Smooth muscle cell (in vitro differentiated cells): ENCODE measurements around the gene DOCK4. TPM values are rescaled to one million over a fixed set of nuclear protein-coding genes. Genes with fewer than 3 reads are reported as not detected.

ENCODE experiments used
- DNase-seq: peaks from one replicate; lab custom pipeline; 2025; ENCODE audit not compliant: unreplicated experiment; lab: John Stamatoyannopoulos, UW
- H2AFZ ChIP-seq: fragments of 200-600 bp; sonication (generic); 2 replicates; pipeline ENCODE4 v1.6.0; 2016; ENCODE audit warnings: antibody characterized with exemption, low read depth, mild to moderate bottlenecking
- H3F3A ChIP-seq: fragments of 200-600 bp; sonication (generic); 2 replicates; pipeline ENCODE4 v1.6.0; 2017; ENCODE audit warnings: antibody characterized with exemption, low read depth
- H3K27ac ChIP-seq: fragments of 200-600 bp; sonication (generic); 2 replicates; pipeline ENCODE4 v1.5.1; 2016; ENCODE audit warnings: low read depth, mild to moderate bottlenecking
- H3K27me3 ChIP-seq: fragments of 200-600 bp; sonication (generic); 2 replicates; pipeline ENCODE4 v1.6.1; 2016; ENCODE audit warnings: low read depth, mild to moderate bottlenecking
- H3K36me3 ChIP-seq: fragments of 200-600 bp; sonication (generic); 2 replicates; pipeline ENCODE4 v1.5.1; 2016; ENCODE audit warnings: low read depth
- H3K4me1 ChIP-seq: fragments of 200-600 bp; sonication (generic); 2 replicates; pipeline ENCODE4 v1.5.1; 2016; ENCODE audit warnings: low read depth
- H3K4me2 ChIP-seq: fragments of 200-600 bp; sonication (generic); 2 replicates; pipeline ENCODE4 v1.6.0; 2016; ENCODE audit warnings: mild to moderate bottlenecking
- H3K4me3 ChIP-seq: fragments of 200-600 bp; sonication (generic); 2 replicates; pipeline ENCODE4 v1.5.1; 2016; ENCODE audit warnings: mild to moderate bottlenecking
- H3K79me2 ChIP-seq: fragments of 200-600 bp; sonication (generic); 2 replicates; pipeline ENCODE4 v1.6.0; 2016; ENCODE audit warnings: low read depth, mild to moderate bottlenecking
- H3K9ac ChIP-seq: fragments of 200-600 bp; sonication (generic); 2 replicates; pipeline ENCODE4 v1.6.0; 2016; ENCODE audit warnings: low read depth
- H3K9me3 ChIP-seq: fragments of 200-600 bp; sonication (generic); replicated peaks from 2 replicates; pipeline ENCODE4 v1.5.1; 2016; ENCODE audit warnings: low read depth
- H4K20me1 ChIP-seq: fragments of 200-600 bp; sonication (generic); 2 replicates; pipeline ENCODE4 v1.6.0; 2016; ENCODE audit warnings: low read depth
- WGBS: methylation state at CpG from one replicate; pipeline ENCODE4 v1.1.7; 2016; ENCODE audit warnings: low lambda C conversion rate; 5-methylcytosine and 5-hydroxymethylcytosine counted together
- polyA plus RNA-seq: library from polyadenylated mRNA; unstranded; fragments of >200 nt; fragmentation: Nextera tagmentation; extraction: Ambion mirVana; gene quantifications from 2 replicates; pipeline ENCODE4 v1.2.1, GENCODE V29; 2016
- total RNA-seq: library from RNA; depleted of rRNA; stranded (reverse); fragments of >200 nt; gene quantifications from 2 replicates; pipeline ENCODE4 v1.2.3, GENCODE V29; 2014
- TF ChIP-seq, protein P1 (sequence below): fragments of 200-600 bp; sonication (generic); IDR thresholded peaks from 2 replicates; pipeline ENCODE4 v1.5.1; 2017; ENCODE audit warnings: borderline replicate concordance, mild to moderate bottlenecking, antibody characterized with exemption; ENCODE audit not compliant: insufficient read depth, poor library complexity, severe bottlenecking

The DOCK4 gene
- total and polyA plus RNA-seq, 2 experiments from 2014 or later, result 7.4 to 20.5 TPM

DNA sequence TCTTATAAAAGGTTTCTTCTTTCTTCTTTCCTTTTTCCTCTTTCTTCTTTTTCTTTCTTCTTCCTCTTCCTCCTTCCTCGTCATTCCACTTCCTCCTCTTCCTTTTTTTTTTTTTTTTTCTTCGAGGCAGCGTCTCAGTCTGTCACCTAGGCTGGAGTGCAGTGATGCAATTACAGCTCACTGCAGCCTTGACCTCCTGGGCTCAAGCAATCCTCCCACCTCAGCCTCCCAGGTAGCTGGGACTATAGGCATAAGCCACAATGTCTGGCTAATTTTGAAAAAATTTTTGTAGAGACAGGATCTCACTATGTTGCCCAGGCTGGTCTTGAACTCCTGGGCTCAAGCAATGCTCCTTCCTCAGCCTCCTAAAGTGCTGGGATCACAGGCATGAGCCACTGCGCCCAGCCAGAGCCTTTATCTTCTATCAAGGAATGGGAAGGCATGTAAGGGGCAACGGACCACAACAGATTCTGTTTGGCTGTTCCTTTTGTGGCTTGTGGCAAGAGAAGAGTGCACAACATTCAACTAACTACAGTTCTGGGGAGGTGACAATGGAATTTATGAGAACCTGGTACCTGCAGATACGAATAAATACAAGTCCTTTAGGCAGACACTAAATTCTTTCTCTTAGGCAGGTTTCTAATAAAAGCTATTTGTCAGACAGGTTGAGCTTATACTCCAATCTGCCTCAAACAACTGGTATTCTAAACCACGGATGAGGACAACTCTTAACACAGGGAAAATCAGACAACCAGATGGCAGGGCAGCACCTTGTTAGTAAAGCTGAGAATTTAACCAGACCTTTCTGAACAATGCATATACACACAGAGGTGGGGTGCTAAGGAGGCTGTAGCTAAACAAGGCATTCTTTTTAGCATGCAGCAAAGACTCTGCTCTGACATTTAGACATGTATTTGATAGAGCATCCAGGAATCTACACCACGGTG lies 100.3 kb downstream of the DOCK4 start:
- no peak overlapping the region for H3K27ac ChIP-seq
- TF ChIP-seq, protein P1, sequence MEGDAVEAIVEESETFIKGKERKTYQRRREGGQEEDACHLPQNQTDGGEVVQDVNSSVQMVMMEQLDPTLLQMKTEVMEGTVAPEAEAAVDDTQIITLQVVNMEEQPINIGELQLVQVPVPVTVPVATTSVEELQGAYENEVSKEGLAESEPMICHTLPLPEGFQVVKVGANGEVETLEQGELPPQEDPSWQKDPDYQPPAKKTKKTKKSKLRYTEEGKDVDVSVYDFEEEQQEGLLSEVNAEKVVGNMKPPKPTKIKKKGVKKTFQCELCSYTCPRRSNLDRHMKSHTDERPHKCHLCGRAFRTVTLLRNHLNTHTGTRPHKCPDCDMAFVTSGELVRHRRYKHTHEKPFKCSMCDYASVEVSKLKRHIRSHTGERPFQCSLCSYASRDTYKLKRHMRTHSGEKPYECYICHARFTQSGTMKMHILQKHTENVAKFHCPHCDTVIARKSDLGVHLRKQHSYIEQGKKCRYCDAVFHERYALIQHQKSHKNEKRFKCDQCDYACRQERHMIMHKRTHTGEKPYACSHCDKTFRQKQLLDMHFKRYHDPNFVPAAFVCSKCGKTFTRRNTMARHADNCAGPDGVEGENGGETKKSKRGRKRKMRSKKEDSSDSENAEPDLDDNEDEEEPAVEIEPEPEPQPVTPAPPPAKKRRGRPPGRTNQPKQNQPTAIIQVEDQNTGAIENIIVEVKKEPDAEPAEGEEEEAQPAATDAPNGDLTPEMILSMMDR, result no peak
- no peaks in the 10 kb centered on the region for H3K9me3 ChIP-seq
- H4K20me1 ChIP-seq, result no peaks in the 10 kb centered on the region
- peaks cover 15% of the 10 kb centered on the region for H3K79me2 ChIP-seq
- H3K27me3 ChIP-seq, result no peaks in the 10 kb centered on the region
- H3K4me1 ChIP-seq, result peaks cover 6% of the 10 kb centered on the region
- no peaks in the 10 kb centered on the region for H3F3A ChIP-seq
- H3K36me3 ChIP-seq, result no peaks in the 10 kb centered on the region
- H2AFZ ChIP-seq, result no peak overlapping the region
- DNase-seq, result no peak
- H3K4me2 ChIP-seq, result no peak overlapping the region
- no peak overlapping the region for H3K4me3 ChIP-seq
- H3K9ac ChIP-seq, result no peak overlapping the region
- 82% methylated on average over 8 of the region's 8 CpGs for WGBS

DNA sequence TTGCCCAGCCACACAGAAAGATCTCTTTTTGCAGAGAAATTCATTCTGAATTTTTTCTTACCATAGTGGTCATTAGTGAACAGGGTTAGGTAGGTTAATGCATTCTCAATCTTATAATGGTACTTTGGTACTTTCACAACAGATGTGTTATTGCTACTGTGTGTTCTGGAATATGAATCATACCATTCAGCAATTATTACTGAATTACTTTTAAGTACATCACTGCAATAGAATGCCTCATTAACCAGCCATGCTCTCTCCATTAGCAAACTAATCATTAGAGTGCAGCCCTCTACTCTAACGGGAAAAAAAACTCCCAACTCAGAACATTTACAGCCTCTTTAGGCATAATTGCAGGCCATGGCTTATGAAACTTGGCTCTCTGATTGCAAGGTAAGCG lies 102.1 kb downstream of the DOCK4 start:
- peaks cover 6% of the 10 kb centered on the region for H3K4me1 ChIP-seq
- H3K4me2 ChIP-seq, result no peak overlapping the region
- TF ChIP-seq, protein P1, result no peak
- H3K4me3 ChIP-seq, result no peak overlapping the region
- H3K27ac ChIP-seq, result no peak overlapping the region
- H3K27me3 ChIP-seq, result no peaks in the 10 kb centered on the region
- H3K9me3 ChIP-seq, result no peaks in the 10 kb centered on the region
- H3K9ac ChIP-seq, result no peak overlapping the region
- H2AFZ ChIP-seq, result no peak overlapping the region
- no peak for DNase-seq
- no peaks in the 10 kb centered on the region for H4K20me1 ChIP-seq
- H3F3A ChIP-seq, result no peaks in the 10 kb centered on the region
- no peaks in the 10 kb centered on the region for H3K36me3 ChIP-seq
- H3K79me2 ChIP-seq, result peaks cover 15% of the 10 kb centered on the region
- WGBS, result 75% methylated on average over 2 of the region's 2 CpGs

DNA sequence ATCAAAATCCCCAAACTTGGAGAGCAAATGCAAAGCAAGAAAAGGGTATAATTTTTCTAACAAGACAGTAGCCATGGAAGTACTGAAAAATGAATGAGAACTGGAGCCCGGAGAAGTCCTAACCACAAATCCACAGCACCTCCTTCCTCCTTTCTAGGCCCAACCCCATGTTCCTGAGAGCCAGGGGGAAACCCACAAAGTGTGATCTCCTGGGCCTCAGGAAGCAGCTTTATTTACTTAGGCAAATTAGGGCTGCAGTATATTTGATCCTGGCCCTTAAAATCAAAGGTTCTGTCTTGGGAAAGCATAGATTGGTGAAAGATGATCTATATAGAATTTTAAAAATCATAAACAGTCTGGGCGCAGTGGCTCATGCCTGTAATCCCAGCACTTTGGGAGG lies 103.0 kb downstream of the DOCK4 start:
- H3K36me3 ChIP-seq, result no peaks in the 10 kb centered on the region
- TF ChIP-seq, protein P1, result no peak
- no peak overlapping the region for H3K4me3 ChIP-seq
- no peak for DNase-seq
- WGBS, result 55% methylated on average over 2 of the region's 2 CpGs
- no peak overlapping the region for H2AFZ ChIP-seq
- no peaks in the 10 kb centered on the region for H3F3A ChIP-seq
- H3K79me2 ChIP-seq, result peaks cover 15% of the 10 kb centered on the region
- no peak overlapping the region for H3K4me2 ChIP-seq
- no peaks in the 10 kb centered on the region for H3K9me3 ChIP-seq
- no peak overlapping the region for H3K9ac ChIP-seq
- H3K27me3 ChIP-seq, result no peaks in the 10 kb centered on the region
- H4K20me1 ChIP-seq, result no peaks in the 10 kb centered on the region
- peaks cover 6% of the 10 kb centered on the region for H3K4me1 ChIP-seq
- no peak overlapping the region for H3K27ac ChIP-seq
